GM13977 (cell line): ENCODE measurements around the gene CHST8.
A peak's percentile ranks its signal among the peaks of the same experiment; 100 is the strongest.

Experiments
- DNase-seq: peaks from one replicate; pipeline ENCODE4 v3.0.0; 2012; ENCODE audit warnings: low spot score
- in situ Hi-C: fragments of 300-500 bp; cut with MboI; formaldehyde crosslinking; loops from one replicate; pipeline ENCODE4 v1.12.0; 2022; ENCODE audit warnings: low sequenced_read_pairs, low pct_unique_long_range_greater_than_20kb, mixed read lengths, inconsistent platforms; ENCODE audit not compliant: unreplicated experiment
- TF ChIP-seq, protein P1 (sequence below): IDR thresholded peaks from 2 replicates; pipeline ENCODE4 v1.5.1; 2012; ENCODE audit warnings: mild to moderate bottlenecking, control low read depth; ENCODE audit not compliant: insufficient read depth; ENCODE audit errors: extremely low read depth, missing control alignments

Gene CHST8, protein sequence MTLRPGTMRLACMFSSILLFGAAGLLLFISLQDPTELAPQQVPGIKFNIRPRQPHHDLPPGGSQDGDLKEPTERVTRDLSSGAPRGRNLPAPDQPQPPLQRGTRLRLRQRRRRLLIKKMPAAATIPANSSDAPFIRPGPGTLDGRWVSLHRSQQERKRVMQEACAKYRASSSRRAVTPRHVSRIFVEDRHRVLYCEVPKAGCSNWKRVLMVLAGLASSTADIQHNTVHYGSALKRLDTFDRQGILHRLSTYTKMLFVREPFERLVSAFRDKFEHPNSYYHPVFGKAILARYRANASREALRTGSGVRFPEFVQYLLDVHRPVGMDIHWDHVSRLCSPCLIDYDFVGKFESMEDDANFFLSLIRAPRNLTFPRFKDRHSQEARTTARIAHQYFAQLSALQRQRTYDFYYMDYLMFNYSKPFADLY

DNA sequence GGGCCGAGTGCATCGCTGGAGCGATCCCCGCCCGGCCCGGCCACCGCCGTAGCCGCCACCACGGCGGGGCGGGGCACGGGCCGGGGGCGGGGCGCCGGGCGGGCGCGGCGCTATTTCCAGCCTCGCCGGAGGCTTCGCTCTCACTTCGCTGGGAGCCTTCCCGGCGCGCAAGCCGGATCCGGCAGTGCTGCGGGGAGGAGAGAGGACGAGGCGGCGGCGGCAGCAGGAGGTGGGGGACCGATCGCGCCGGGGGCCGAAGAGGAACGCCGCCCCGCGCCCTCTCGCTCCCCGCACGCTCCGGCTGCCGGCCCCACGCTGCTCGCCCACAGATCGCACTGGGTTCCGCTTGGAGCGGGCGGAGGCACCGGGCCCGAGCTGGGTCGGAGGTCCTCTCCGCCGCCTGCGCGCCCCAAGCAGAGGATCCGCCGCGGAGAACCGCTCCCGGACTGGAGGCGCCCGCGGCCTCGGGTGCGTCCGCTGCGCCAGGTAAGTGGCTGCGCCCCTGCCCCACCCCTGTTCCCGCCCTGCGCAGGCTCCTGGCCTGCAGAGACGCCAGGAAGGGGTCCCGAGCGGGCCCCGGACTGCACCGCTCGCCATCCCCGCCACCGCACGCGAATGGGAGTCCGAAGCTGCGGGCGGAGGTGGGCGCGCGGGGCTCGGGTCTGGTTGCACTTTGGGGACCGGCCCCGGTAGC is at the start of gene CHST8:
Gene CHST8 (plus strand): TSS at position 143 of the 694 bp plus-strand sequence. CDS start 67,309 bp downstream, outside the sequence.
- peak; percentile 51 for DNase-seq
- TF ChIP-seq, protein P1, sequence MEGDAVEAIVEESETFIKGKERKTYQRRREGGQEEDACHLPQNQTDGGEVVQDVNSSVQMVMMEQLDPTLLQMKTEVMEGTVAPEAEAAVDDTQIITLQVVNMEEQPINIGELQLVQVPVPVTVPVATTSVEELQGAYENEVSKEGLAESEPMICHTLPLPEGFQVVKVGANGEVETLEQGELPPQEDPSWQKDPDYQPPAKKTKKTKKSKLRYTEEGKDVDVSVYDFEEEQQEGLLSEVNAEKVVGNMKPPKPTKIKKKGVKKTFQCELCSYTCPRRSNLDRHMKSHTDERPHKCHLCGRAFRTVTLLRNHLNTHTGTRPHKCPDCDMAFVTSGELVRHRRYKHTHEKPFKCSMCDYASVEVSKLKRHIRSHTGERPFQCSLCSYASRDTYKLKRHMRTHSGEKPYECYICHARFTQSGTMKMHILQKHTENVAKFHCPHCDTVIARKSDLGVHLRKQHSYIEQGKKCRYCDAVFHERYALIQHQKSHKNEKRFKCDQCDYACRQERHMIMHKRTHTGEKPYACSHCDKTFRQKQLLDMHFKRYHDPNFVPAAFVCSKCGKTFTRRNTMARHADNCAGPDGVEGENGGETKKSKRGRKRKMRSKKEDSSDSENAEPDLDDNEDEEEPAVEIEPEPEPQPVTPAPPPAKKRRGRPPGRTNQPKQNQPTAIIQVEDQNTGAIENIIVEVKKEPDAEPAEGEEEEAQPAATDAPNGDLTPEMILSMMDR: no peak
- in situ Hi-C loops: no loop called here

DNA sequence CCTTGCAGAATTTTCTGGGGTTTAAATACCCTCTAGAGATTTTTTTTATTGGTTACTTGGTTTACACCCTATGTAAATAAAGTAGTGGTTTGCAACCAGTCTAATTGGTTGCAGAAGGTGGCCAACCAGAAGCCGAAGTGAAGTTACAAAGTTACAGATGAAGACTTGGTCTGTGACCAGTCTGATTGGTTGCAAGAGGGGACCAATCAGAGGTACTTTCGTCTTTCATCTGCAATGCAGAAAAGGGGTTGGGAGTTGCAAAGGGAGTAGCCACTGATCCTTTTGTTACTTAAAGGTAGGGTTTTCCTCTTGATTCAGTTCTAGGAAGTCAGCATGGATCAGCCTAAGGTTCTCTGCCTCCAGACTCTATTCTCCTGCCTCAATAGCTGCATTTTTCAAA is 48.8 kb upstream of the CHST8 start:
- in situ Hi-C loops: no loop called here
- TF ChIP-seq, protein P1: no peak
- no peak for DNase-seq

DNA sequence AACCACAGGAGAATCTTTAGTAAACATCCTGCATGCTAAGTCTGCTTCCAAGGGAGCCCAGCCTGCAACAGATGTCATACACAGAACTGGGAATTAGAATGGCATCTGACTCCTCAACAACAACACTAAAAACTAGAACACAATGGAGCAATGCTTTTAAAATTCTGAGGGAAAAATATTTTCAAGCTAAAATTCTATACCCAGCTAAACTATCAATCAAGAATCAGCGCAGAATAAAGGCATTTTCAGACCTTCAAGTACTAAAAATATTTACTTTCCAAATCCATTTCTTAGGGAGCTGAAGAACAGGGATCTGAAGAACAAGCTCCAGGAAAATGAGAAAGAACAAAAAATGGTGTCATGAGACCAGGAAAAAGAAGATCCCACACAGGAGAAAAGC is 46.9 kb upstream of the CHST8 start:
- TF ChIP-seq, protein P1: no peak
- DNase-seq: no peak
- in situ Hi-C loops: no loop called here

DNA sequence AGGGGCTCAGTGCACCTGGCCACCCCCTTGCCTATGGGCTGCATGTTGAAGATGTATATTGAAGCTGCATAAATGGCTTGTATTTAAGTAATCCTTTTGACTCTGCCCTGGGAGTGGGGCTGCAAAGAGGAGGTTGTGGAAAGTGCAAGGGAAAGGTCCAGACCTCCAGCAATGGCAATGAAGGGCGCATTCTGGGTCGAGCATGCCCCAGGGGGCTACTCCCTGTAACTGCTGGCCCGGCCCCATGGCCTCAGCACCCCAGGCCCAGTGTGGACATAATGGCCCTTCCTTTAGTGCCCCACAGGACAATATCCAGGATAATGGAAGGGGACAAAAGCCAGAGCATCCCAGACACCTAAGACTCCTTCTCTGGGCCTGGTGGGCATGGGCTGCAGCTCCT is 43.1 kb upstream of the CHST8 start:
- TF ChIP-seq, protein P1: no peak
- in situ Hi-C loops: no loop called here
- no peak for DNase-seq

DNA sequence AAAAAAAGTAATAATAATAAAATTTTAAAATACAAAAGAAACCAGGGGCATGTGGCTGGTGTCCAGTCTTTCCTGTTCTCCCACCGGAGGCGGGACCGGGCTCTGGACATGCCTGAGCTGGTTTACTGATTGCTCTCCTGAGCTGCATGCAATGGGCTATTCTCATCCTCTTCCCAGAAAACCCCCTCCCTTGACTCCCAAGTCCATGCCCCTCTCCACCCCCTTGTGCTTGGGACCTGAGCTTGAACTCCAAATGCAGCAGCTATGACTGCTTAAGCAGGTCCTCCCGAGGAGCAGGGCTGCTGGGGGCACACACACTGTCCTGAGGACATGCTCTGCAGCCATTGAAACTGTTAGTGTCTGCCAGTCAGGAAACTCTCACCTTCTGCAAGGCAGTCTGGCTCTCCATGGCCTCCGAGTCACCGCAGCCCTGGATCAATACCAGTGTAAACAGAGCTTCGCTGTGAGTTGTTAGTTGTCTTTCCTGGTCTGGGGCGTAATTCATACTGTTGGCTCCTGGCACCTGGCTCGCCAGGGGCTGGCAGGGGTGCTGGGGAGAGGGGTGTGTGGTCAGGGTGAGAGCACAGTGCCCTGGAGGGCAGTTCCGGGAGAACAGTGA is 41.6 kb upstream of the CHST8 start:
- TF ChIP-seq, protein P1: no peak
- DNase-seq: no peak
- in situ Hi-C loops: no loop called here

DNA sequence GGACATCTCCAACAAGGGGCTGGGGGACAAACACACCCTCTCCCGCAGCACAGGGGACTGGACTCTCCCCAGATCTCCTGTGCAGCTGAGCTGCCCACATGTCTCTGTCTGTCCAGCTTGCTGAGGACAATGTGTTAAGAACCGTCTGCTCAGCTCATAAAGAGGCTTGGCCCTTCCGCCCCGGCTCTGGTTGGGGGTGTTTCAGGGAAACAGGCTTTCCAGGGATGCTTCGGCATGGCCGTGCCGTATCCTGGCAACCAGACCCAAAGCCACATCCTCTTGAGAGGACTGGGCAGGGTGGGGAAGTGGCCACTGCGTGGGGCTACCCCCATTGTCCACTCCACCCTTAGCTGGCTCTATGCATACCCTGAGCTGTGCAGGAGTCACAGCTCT is 41.1 kb upstream of the CHST8 start:
- in situ Hi-C loops: no loop called here

More for the DNA sequence above, 41.1 kb upstream of the CHST8 start:
- DNase-seq: no peak
- TF ChIP-seq, protein P1: no peak
